HG03558 (cell line): ENCODE results near the gene SDK2.

Experiments
- ATAC-seq: cut with Tn5 transposase; IDR thresholded peaks from one replicate; pipeline ENCODE4 v1.9.1; 2021; ENCODE audit warnings: moderate number of reproducible peaks; ENCODE audit not compliant: unreplicated experiment; ENCODE audit errors: extremely low read depth

The SDK2 gene

GRCh38 chr17:73411313-73411747 lies 232.9 kb downstream of the SDK2 start:
- no peak for ATAC-seq

- ATAC-seq, result no peak
These were observed 233.5 kb downstream of the SDK2 start for GRCh38 chr17:73410586-73411312.

- no peak for ATAC-seq
These were observed 240.0 kb downstream of the SDK2 start for GRCh38 chr17:73404246-73404645.

- no peak for ATAC-seq
These were observed 241.8 kb downstream of the SDK2 start for GRCh38 chr17:73402466-73402865.

- ATAC-seq, result no peak
These were observed 242.3 kb downstream of the SDK2 start for GRCh38 chr17:73401911-73402310.

- no peak for ATAC-seq
These were observed 243.2 kb downstream of the SDK2 start for GRCh38 chr17:73400915-73401545.

- no peak for ATAC-seq
These were observed 245.2 kb downstream of the SDK2 start for GRCh38 chr17:73399056-73399455.

GRCh38 chr17:73397856-73398540 lies 246.2 kb downstream of the SDK2 start:
- ATAC-seq, result no peak

GRCh38 chr17:73397278-73397826 lies 246.9 kb downstream of the SDK2 start:
- ATAC-seq, result no peak

- ATAC-seq, result no peak
These were observed 247.6 kb downstream of the SDK2 start for GRCh38 chr17:73396431-73397277.

- ATAC-seq, result no peak
These were observed 249.5 kb downstream of the SDK2 start for GRCh38 chr17:73394512-73395450.

GRCh38 chr17:73393962-73394361 lies 250.3 kb downstream of the SDK2 start:
- no peak for ATAC-seq

- no peak for ATAC-seq
These were observed 250.9 kb downstream of the SDK2 start for GRCh38 chr17:73393381-73393780.

- ATAC-seq, result no peak
These were observed 252.6 kb downstream of the SDK2 start for GRCh38 chr17:73391331-73392265.

- ATAC-seq, result no peak
These were observed 253.4 kb downstream of the SDK2 start for GRCh38 chr17:73390851-73391250.

- no peak for ATAC-seq
These were observed 254.0 kb downstream of the SDK2 start for GRCh38 chr17:73390221-73390620.

GRCh38 chr17:73389411-73389810 lies 254.8 kb downstream of the SDK2 start:
- ATAC-seq, result no peak

- ATAC-seq, result no peak
These were observed 255.7 kb downstream of the SDK2 start for GRCh38 chr17:73388578-73388905.
